ENCODE measurements around the gene TRIM8.
"Not testable (repeated sequence)": the region's sequence is repeated elsewhere in the genome, so short reads cannot be mapped to it uniquely, and the experiment has no call there.

Gene TRIM8

GRCh38 chr10:102673819-102674511 lies 29.7 kb downstream of the TRIM8 start:
- no peak for DNase-seq

DNA sequence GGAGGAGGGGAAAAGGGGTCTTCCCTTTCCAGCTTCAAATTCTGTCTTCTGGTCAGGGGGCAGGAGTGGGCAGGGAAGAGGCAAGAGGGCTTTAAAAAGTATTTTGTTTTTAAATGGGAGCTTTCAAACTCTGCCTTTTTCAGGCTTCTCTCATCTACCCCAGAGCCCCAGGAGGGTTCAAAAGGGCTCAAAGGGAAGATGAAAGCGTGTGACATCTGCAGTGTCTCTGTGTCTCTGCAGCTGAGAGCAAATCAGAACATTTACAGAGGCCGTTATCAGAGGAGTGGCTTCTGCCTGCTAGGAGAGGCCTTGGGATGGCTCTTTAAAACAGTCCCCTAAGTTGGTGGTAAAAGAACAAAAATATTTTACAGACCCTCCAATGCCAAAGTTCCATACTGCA lies 30.3 kb downstream of the TRIM8 start:
- DNase-seq = no peak

GRCh38 chr10:102675011-102675665 lies 30.9 kb downstream of the TRIM8 start:
- DNase-seq = no peak

- no peak for DNase-seq
Observed at GRCh38 chr10:102675666-102676533, 31.6 kb downstream of the TRIM8 start.

DNA sequence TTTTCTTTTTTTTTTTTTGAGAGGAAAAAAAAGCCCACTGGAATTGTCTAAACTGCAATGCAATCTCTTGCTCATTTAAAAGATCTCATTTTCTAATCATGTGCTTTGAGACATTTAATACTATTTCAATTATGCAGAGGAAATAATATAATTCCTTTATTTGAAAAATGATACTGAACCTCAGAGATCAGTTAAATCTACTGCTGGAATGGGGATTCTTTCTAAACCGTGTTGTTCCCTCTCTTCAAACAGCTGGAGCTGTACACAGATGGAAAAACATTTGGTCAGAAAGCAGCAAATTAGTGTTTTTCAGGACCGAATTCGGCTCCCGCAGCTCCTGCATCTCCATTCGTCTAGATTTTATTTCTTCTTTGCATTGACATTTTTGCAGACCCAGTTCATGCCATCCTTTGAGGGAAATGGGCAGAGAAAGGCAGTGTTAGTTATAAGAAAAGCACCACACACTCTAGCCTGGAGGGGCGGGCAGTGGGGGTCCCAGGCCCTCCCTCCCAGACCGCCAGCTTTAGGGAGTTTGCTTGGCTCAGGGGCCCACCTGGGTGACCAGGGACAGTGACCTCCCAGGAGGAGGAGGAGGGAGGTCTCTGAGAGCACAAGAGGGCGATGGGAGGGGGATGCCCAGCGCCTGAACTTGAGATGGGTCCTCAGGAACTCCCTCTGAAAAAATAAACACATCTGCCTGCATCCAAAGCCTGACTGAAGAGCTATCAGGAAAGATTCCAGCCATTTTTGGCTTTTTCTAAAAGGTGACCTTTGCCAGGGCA lies 32.4 kb downstream of the TRIM8 start:
- DNase-seq = no peak

DNA sequence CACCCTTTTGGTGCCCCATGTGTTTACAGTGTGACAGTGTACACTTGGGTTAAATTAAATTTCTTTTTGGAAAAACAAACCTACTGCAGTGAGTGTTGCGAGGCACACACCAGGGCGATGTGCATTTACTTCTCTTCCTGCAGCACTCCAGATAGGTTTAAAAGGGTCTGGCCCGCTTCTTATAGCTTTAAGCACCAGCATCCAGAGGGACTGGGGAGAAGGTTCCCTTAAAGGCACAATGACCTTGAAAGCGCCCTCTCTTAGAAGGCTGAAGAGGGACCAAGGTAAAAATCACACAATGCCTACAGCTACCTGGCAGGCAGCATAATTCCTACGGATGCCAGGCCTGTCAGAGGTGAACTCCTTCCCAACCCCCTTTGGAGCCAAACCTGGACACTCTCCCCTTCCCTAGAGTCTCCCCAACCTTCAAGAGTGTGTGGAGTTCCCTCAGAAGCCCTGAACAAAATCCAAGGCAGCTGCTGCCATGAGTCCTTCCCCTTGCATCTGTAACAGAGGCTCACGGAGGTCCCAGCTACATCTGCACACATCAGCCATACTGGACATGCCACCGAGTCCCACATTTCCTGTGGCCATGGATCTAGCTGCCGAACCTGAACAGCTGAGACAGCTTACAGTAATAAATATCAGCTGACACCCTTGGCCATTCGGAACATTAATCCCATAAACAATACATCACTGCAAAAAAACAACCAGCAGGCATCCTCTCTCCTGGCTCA lies 33.2 kb downstream of the TRIM8 start:
- no peak for DNase-seq

DNA sequence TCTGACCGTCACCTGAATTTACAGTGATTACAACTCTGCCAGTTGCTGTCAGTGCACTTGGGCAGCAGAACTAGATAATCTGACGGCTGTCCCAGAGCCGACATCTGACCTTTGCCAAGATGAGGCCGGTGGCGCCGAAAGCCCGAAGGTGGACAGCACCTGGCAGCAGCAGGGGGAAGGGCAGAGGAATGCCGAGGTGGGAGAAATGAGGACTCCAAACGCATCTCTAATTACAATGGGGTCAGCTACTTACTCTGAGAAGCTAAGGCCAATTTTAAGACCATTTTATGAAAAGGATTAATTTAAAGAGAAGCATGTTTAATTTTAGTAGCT lies 33.8 kb downstream of the TRIM8 start:
- DNase-seq = no peak

- DNase-seq = no peak
Observed at GRCh38 chr10:102678842-102679289, 34.6 kb downstream of the TRIM8 start.

DNA sequence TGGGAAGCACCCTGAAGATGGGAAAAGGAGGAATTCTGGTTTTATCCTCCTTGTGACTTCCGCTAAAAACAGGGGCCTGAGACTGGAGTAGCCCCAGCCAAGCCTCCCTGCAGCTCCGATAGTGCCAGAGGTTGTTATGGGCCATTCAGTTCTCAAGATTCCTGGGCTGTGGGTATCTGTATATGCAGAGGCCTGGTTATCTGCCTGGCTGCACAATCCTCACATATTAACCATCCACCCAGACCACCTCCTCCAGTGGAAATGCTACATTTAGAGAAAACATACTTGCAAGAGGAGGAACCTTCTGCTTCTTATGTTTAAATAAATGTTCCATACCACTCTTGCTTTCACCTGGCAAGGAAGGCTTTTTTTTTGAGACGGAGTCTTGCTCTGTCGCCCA lies 35.3 kb downstream of the TRIM8 start:
- no peak for DNase-seq

DNA sequence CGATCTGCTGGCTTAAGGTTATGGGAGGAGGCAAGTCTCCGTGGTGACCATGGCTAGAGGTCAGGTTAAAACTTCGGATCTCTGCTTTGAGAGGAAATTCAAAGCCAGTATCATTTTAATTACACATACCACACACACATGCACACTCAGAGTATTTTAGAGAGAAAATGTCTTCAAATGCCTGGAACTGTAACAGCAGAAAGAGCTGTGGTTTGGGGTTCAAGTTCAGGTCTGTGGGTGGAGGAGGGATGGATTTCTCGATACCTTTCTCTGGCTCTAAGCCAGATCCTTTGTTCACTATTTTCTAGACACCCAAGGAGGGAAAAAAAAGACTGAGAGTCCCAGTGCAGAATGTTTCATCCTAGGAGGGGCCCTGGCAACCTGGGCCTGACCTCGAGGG lies 37.4 kb downstream of the TRIM8 start:
- DNase-seq = no peak

DNA sequence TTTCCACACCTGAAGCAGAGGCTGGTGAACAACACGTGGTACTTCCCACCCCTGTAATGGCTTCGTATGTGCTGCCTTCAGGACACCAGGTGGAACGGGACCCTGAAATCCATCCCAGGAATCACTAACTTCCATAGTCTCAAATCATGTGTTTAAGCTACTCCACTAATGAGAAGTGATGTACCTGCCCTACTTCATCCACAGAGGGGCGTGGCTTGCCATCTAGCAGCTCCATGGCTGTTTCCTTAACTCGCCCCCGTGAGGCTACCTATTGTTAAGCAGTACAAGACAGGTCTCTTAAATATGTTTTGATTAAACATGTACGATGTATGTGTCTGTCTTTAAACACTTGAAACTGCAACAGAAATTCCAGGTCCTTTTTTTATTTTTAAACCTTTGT lies 38.1 kb downstream of the TRIM8 start:
- DNase-seq = no peak

- DNase-seq = no peak
Observed at GRCh38 chr10:102682981-102683380, 38.7 kb downstream of the TRIM8 start.

DNA sequence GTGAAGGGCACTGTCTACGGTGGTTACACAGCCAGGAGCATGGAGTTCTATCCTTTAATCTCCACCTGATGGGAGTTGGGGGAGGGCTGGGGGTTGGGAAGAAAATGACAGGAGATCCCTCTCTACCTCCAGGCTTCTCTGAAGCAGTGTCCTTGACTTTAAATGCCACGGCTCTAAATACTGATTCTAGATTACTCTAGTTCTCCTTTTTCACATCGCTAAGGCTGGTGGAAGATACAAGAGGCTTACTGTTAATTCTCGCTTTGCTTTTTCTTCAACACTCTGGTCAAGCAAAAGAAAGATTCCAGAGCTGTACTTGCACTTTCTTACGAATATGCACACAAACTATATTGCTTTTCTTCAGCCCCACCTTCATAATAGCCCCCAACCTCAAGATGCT lies 39.5 kb downstream of the TRIM8 start:
- DNase-seq = no peak

- no peak for DNase-seq
Observed at GRCh38 chr10:102691285-102692066, 47.2 kb downstream of the TRIM8 start.

GRCh38 chr10:102695401-102695800 lies 51.1 kb downstream of the TRIM8 start:
- not testable (repeated sequence) for DNase-seq

- DNase-seq = no peak
Observed at GRCh38 chr10:102696736-102697135, 52.5 kb downstream of the TRIM8 start.

- no peak for DNase-seq
Observed at GRCh38 chr10:102698894-102699293, 54.6 kb downstream of the TRIM8 start.

GRCh38 chr10:102701272-102701671 lies 57.0 kb downstream of the TRIM8 start:
- DNase-seq = no peak

DNA sequence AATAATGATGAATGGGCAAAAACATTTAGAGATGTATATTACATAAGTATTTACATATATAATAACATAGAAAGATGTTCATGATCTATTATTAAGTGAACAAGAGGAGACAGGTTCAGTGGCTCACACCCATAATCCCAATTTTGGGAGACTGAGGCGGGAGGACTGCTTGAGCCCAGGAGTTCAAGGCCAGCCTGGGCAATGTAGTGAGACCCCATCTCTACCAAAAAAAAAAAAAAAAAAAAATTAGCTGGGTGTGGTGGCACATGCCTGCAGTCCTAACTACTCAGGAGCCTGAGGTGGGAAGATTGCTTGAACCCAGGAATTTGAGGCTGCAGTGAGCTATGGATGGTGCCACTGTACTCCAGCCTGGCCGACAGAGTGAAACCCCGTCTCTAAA lies 57.5 kb downstream of the TRIM8 start:
- DNase-seq = no peak

DNA sequence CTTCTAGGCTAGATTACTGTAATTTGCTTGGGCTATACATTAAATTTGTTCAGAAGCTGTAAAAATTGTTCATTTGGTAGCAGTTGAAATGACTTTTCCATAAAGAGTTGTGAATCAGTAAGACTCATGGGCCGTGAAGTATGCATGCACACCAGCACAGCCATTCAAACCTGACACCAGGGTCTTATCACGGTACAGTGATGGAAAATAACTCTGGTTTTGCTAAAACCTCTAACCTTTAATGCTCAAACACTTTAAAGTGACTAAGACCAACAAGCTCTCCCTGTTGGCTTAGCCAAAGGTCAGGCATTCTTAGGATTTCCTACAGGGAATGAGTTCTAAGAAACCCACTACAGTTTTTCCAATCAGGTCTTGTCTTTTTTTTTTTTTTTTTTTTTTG lies 58.5 kb downstream of the TRIM8 start:
- no peak for DNase-seq

DNA sequence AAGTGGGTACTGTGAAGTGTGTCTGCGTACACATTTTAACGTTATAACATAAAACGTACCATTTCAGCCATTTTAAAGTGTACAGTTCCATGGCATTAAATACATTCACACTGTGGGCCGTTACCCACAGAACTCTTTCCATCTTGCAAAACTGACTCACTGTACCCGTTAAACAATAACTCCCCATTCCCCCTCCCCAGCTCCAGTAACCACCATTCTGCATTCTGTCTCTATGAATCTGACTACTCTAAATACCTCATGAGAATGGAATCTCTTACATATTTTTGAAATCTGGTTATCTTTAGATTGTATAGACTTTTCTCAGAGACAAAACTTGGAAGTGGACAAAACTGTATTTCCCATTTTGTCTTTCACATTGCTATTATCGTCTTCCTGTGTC lies 60.6 kb downstream of the TRIM8 start:
- no peak for DNase-seq

DNA sequence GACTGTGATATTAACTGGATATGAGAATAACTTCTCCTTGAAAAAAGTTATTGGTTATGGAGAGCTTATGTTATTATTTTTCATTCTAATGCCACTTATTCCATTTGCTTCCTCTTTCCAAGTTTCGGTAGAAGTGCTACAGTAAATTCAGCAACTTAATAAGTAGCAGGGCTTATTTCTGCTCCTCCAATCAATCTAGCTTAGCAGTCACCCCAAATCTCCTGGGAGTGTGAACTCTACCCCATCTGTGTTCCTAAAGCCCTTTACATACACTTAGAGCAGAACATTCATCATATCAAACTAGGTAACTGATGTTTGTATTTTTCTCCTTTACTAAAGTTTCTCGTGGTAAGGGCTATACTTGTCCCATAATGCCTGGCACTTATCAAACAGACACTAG lies 61.3 kb downstream of the TRIM8 start:
- DNase-seq = no peak
